Measurements from ENCODE around the gene GLT6D1.

- no peak for TF ChIP-seq CTCF (IDR thresholded peaks at IDR 0.05)
- TF ChIP-seq POLR2A (IDR thresholded peaks at IDR 0.05): no peak
These were observed 21.1 kb upstream of the GLT6D1 start for GRCh38 chr9:135660407-135660806.
